OCI-LY7 (cell line): ENCODE measurements around the gene ARAP1. TPM values are rescaled to one million over a fixed set of nuclear protein-coding genes. Genes with fewer than 3 reads are reported as not detected.

Source experiments
- BruUV-seq: library from RNA; stranded (reverse); fragments of 400-500 nt; replicated peaks from 2 replicates; lab custom pipeline; 2021; lab: Mats Ljungman, UMichigan
- CTCF ChIA-PET: fragments of 300-600 bp; sonication (Branson Sonifier 250); formaldehyde crosslinking; loops from one replicate; lab custom pipeline; 2022; ENCODE audit warnings: antibody characterized with exemption; ENCODE audit not compliant: unreplicated experiment; lab: Charles Lee
- POLR2A ChIA-PET: fragments of 300-600 bp; sonication (Branson Sonifier 250); formaldehyde crosslinking; loops from one replicate; lab custom pipeline; 2022; ENCODE audit warnings: antibody characterized with exemption; lab: Charles Lee
- DNase-seq: peaks from one replicate; pipeline ENCODE4 v3.0.0-alpha.2; 2015; ENCODE audit warnings: low spot score
- H2AFZ ChIP-seq: fragments of 200-600 bp; sonication (generic), shearing (Covaris generic); 2 replicates; pipeline ENCODE4 v1.6.1; 2014; ENCODE audit warnings: mild to moderate bottlenecking, antibody characterized with exemption, low read length, moderate library complexity
- H3K27ac ChIP-seq: fragments of 200-600 bp; sonication (generic); 2 replicates; pipeline ENCODE4 v1.5.1; 2014; ENCODE audit warnings: mixed run types, low read depth, mild to moderate bottlenecking, moderate library complexity, low read length, inconsistent platforms; ENCODE audit not compliant: poor library complexity, severe bottlenecking
- H3K36me3 ChIP-seq: fragments of 200-600 bp; sonication (generic); 2 replicates; pipeline ENCODE4 v1.6.1; 2014; ENCODE audit warnings: mild to moderate bottlenecking, antibody characterized with exemption, low read length, moderate library complexity, mixed read lengths; ENCODE audit not compliant: insufficient read depth
- H3K4me1 ChIP-seq: fragments of 200-600 bp; sonication (generic); 2 replicates; pipeline ENCODE4 v1.5.1; 2014; ENCODE audit warnings: mild to moderate bottlenecking, low read length; ENCODE audit not compliant: insufficient read depth, poor library complexity, severe bottlenecking
- H3K4me2 ChIP-seq: fragments of 200-600 bp; sonication (generic); 2 replicates; pipeline ENCODE4 v1.6.1; 2014; ENCODE audit warnings: mild to moderate bottlenecking, low read length
- H3K4me3 ChIP-seq: fragments of 200-600 bp; sonication (generic); 2 replicates; pipeline ENCODE4 v1.5.1; 2014; ENCODE audit warnings: mild to moderate bottlenecking, low read depth, low read length; ENCODE audit not compliant: poor library complexity, severe bottlenecking
- H3K79me2 ChIP-seq: fragments of 200-600 bp; sonication (generic); 2 replicates; pipeline ENCODE4 v1.6.1; 2016; ENCODE audit warnings: low read depth, mild to moderate bottlenecking, low read length, moderate library complexity, mixed read lengths; ENCODE audit not compliant: insufficient read depth
- H3K9me2 ChIP-seq: fragments of 200-600 bp; sonication (generic); 2 replicates; pipeline ENCODE4 v1.6.1; 2016; ENCODE audit warnings: mild to moderate bottlenecking, low read length, mixed read lengths; ENCODE audit not compliant: insufficient read depth
- H3K9me3 ChIP-seq: fragments of 200-600 bp; sonication (generic); 2 replicates; pipeline ENCODE4 v1.6.1; 2014; ENCODE audit warnings: mild to moderate bottlenecking, mixed run types, low read length, mixed read lengths
- H4K20me1 ChIP-seq: fragments of 200-600 bp; sonication (generic); 2 replicates; pipeline ENCODE4 v1.6.1; 2014; ENCODE audit warnings: mild to moderate bottlenecking, antibody characterized with exemption, low read length, moderate library complexity, mixed read lengths; ENCODE audit not compliant: insufficient read depth
- EZH2phosphoT487 ChIP-seq: fragments of 200-600 bp; sonication (generic); IDR thresholded peaks from 2 replicates; pipeline ENCODE4 v1.6.1; 2018; ENCODE audit warnings: low read depth, borderline replicate concordance, mild to moderate bottlenecking, mixed run types, antibody characterized with exemption, low read length, moderate library complexity, mixed read lengths
- intact Hi-C: fragments of 100-400 bp; cut with micrococcal nuclease; formaldehyde crosslinking; loops from one replicate; pipeline ENCODE4 v1.10.0; 2022; ENCODE audit not compliant: unreplicated experiment
- total RNA-seq, 2 experiments: library from RNA; depleted of rRNA in 1 of 2; stranded (reverse); fragments of >200 nt in 1 of 2; shearing (Covaris generic) in 1 of 2; gene quantifications; 2 replicates each; pipeline ENCODE4 v1.2.3, GENCODE V29; 2014 to 2022
- TF ChIP-seq, protein P1 (sequence below): fragments of 200-600 bp; sonication (generic); conservative IDR thresholded peaks from 2 replicates; pipeline ENCODE4 v1.5.1; 2014; ENCODE audit warnings: mild to moderate bottlenecking, antibody characterized with exemption, low read length, moderate library complexity, mixed read lengths

Gene ARAP1
- total RNA-seq, 2 experiments from 2014 or later = 65.6 to 106 TPM

DNA sequence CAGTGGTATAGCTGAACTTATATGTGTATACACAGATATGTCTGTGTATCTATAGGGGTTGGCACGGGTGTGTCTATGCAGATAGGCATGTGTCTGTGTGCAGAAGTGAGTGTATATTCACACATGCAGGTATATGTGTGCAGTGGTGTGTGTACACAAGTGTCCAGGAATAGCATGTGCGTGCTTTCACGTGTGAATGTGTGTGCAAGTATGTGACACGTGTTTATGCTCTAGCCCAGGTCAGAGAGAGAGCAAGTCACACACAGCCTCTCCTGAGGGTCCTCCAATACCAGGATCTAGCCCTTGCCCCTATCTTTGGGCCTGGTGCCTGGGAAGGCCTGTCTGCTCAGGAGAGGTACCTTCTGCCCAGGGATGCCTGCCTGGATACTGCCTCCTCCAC lies 104.3 kb downstream of the ARAP1 start:
- Histone ChIP-seq H3K27ac (no peak overlapping the region), H3K36me3 (no peaks in the 10 kb centered on the region), H3K4me2 (no peak overlapping the region), H3K79me2 (no peaks in the 10 kb centered on the region), H3K9me3 (no peaks in the 10 kb centered on the region), H3K4me3 (no peak overlapping the region), H3K4me1 (no peaks in the 10 kb centered on the region), H3K9me2 (no peaks in the 10 kb centered on the region), H4K20me1 (no peaks in the 10 kb centered on the region; the same call in 1 of the 2 replicates), H2AFZ (no peak overlapping the region)
- BruUV-seq = no TSS peak
- ChIA-PET POLR2A (no interaction called here), CTCF (no interaction called here)
- intact Hi-C loops = loop anchor here (10.0 kb wide), 1 partner anchor 173 kb away; no protein-coding TSS in a partner anchor
- DNase-seq = no peak
- TF ChIP-seq, protein P1, sequence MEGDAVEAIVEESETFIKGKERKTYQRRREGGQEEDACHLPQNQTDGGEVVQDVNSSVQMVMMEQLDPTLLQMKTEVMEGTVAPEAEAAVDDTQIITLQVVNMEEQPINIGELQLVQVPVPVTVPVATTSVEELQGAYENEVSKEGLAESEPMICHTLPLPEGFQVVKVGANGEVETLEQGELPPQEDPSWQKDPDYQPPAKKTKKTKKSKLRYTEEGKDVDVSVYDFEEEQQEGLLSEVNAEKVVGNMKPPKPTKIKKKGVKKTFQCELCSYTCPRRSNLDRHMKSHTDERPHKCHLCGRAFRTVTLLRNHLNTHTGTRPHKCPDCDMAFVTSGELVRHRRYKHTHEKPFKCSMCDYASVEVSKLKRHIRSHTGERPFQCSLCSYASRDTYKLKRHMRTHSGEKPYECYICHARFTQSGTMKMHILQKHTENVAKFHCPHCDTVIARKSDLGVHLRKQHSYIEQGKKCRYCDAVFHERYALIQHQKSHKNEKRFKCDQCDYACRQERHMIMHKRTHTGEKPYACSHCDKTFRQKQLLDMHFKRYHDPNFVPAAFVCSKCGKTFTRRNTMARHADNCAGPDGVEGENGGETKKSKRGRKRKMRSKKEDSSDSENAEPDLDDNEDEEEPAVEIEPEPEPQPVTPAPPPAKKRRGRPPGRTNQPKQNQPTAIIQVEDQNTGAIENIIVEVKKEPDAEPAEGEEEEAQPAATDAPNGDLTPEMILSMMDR = no peak
- no peak for TF ChIP-seq EZH2phosphoT487

DNA sequence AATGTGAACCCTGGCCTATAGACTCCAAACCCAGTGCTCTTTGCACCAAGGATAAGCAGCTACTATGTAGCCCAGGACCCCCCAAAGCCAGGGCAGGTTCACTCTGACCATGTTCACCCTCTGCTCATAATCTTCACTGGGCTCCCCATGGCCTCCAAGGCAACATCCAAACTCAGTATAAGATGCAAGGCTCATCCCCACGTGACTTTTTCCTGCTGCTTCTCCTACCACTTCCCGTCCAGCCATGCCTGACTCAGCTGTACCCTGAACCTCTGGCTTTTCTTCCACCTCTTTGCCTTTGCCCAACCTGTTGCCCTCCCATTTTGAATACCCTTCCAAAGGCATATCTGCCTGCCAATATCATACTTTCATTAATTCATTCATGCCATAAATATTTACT lies 105.7 kb downstream of the ARAP1 start:
- H3K4me1 ChIP-seq = no peaks in the 10 kb centered on the region
- POLR2A ChIA-PET = interaction anchor here (0.7 kb wide), 1 partner anchor 32 kb away, joined by 3 read pairs; no protein-coding TSS in a partner anchor
- no peaks in the 10 kb centered on the region for H3K9me2 ChIP-seq
- H3K36me3 ChIP-seq = no peaks in the 10 kb centered on the region
- no peak overlapping the region for H3K27ac ChIP-seq
- BruUV-seq = no TSS peak
- CTCF ChIA-PET = no interaction called here
- no peak overlapping the region for H3K4me2 ChIP-seq
- no peaks in the 10 kb centered on the region for H3K9me3 ChIP-seq
- no peak for TF ChIP-seq EZH2phosphoT487
- TF ChIP-seq, protein P1 = no peak
- H3K4me3 ChIP-seq = no peak overlapping the region
- intact Hi-C loops = loop anchor here (10.0 kb wide), 1 partner anchor 172 kb away; no protein-coding TSS in a partner anchor
- no peaks in the 10 kb centered on the region; the same call in 1 of the 2 replicates for H4K20me1 ChIP-seq
- H2AFZ ChIP-seq = no peak overlapping the region
- no peaks in the 10 kb centered on the region for H3K79me2 ChIP-seq
- DNase-seq = no peak

DNA sequence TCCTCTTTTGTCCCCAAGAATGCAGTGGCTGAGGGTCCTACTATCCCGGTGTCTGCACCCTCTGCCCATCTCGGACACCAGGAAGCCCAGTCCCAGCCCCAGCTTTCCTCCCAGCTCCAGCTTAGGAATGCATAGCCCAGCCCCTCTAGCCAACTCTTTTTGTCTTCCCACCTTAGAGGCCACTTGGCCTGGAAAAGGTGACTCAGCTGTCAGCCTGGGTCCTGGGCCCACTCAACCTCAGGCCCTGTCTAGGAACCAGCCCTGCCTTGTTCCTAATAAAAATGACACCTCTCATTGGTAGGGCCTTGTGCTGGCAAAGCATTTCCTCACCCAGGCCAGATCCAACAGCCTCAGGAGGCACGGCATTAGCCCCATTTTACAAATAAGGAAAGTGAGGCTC lies 106.2 kb downstream of the ARAP1 start:
- ChIA-PET CTCF (no interaction called here), POLR2A (interaction anchor here (0.7 kb wide), 1 partner anchor 33 kb away, joined by 3 read pairs; no protein-coding TSS in a partner anchor)
- TF ChIP-seq EZH2phosphoT487 = no peak
- TF ChIP-seq, protein P1 = no peak
- Histone ChIP-seq H3K4me1 (no peaks in the 10 kb centered on the region), H3K9me2 (no peaks in the 10 kb centered on the region), H3K27ac (no peak overlapping the region), H2AFZ (no peak overlapping the region), H3K79me2 (no peaks in the 10 kb centered on the region), H3K9me3 (no peaks in the 10 kb centered on the region), H3K4me3 (no peak overlapping the region), H3K36me3 (no peaks in the 10 kb centered on the region), H4K20me1 (no peaks in the 10 kb centered on the region; the same call in 1 of the 2 replicates), H3K4me2 (no peak overlapping the region)
- no TSS peak for BruUV-seq
- no peak for DNase-seq
- intact Hi-C loops = loop anchor here (10.0 kb wide), 1 partner anchor 171 kb away; no protein-coding TSS in a partner anchor
